ENCODE measurements around the gene FBP1. TPM values are rescaled to one million over a fixed set of nuclear protein-coding genes. Genes with fewer than 3 reads are reported as not detected.

FBP1 gene
- total RNA-seq, 2 experiments from 2014 or later, result 3.0 to 3.6 TPM

DNA sequence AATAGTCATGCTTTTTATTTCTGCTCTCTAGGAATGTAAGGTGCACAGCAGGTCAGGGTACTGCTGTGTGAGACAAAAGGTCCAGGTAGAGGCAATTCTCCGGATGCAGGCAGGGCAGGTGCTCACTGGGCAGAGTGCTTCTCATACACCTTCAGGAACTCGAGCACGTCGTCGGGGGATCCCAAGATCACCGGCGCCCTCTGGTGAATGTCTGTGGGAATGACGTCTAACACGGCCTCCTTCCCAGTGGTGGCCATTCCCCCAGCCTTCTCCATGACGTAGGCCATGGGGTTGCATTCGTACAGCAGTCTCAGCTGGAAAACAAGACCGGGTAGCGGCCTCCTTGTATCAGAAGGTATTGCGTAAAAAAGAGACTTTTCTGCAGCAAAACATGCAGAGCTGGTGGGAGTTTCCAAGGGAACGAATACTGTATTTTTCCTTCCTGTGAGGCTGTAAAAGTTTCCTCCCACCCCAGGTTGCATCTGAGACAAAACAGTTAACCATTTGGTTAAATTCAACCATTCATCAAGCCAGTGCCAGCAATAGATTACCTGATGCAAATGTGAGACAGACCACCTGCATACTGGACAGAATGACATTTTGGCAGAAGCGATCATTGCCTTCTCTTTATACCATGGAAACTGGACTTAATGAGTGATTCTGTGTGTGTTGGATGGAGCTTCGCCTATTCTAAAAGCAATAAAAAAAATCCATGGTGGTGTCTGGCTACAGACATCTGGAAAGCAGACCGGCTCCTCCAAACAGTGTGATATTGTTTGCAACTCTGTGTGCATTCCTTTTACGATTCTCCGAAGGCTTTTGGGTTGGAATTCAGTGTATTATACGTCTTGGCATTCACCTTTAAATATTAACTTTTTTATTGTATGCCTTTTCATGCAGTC is 35.8 kb downstream of the FBP1 start:
- DNase-seq (peak; percentile 38 to 76 (median 56)), ATAC-seq (ENCODE audit: poor library complexity) (peak; percentile 96)
- intact Hi-C loops (cut with DNase I, micrococcal nuclease), result no loop called here
- Mint-ChIP-seq H3K9me3 (no peaks in the 10 kb centered on the region), H3K27ac (no peak overlapping the region), H3K4me3 (no peak overlapping the region), H3K4me1 (ENCODE audit: low read depth) (peaks cover 7% of the 10 kb centered on the region), H3K27me3 (peaks cover 6% of the 10 kb centered on the region), H3K36me3 (ENCODE audit: low read depth) (no peaks in the 10 kb centered on the region)
- Histone ChIP-seq H3K27me3 (ENCODE audit: control insufficient read depth in 1 of 2, insufficient read depth in 2 of 2, low read length in 2 of 2) (no peaks in the 10 kb centered on the region), H3K36me3 (ENCODE audit: insufficient read depth, low read length) (no peaks in the 10 kb centered on the region), H3K27ac (ENCODE audit: low read depth in 1 of 2, low read length in 2 of 2) (no peak overlapping the region), H3K4me1 (ENCODE audit: insufficient read depth, low read length) (peaks cover 5% of the 10 kb centered on the region), H3K4me3 (ENCODE audit: low read length) (no peak overlapping the region), H3K9me3 (ENCODE audit: control insufficient read depth in 1 of 2, insufficient read depth in 1 of 2, low read length in 2 of 2) (no peaks in the 10 kb centered on the region)
- CTCF ChIA-PET, result no interaction called here
- POLR2A ChIA-PET, result no interaction called here
- TF ChIP-seq, protein P1, sequence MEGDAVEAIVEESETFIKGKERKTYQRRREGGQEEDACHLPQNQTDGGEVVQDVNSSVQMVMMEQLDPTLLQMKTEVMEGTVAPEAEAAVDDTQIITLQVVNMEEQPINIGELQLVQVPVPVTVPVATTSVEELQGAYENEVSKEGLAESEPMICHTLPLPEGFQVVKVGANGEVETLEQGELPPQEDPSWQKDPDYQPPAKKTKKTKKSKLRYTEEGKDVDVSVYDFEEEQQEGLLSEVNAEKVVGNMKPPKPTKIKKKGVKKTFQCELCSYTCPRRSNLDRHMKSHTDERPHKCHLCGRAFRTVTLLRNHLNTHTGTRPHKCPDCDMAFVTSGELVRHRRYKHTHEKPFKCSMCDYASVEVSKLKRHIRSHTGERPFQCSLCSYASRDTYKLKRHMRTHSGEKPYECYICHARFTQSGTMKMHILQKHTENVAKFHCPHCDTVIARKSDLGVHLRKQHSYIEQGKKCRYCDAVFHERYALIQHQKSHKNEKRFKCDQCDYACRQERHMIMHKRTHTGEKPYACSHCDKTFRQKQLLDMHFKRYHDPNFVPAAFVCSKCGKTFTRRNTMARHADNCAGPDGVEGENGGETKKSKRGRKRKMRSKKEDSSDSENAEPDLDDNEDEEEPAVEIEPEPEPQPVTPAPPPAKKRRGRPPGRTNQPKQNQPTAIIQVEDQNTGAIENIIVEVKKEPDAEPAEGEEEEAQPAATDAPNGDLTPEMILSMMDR (IDR thresholded peaks at IDR 0.05), result peak; percentile 50

DNA sequence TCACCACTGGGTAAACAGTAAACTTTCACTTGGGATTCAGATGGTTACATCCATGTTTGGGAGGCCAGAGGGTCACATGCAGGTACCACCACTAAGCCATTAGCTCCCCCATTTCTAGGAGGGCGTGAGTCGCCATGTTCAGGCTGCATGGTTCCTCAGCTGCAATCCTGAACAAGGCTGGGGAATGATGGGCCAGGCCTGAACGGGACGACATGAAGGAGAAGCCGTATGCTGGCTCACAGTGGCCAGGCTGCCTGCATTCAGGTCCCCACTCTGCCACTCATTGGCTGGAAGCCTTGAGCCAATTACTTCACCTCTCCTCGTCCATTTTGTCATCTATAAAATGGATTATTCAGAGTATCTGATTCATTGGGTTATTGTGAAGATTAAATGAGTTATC is 36.7 kb downstream of the FBP1 start:
- no peak overlapping the region for H3K4me3 Mint-ChIP-seq
- no peak overlapping the region for H3K4me3 ChIP-seq (ENCODE audit: low read length)
- no peak overlapping the region for H3K27ac Mint-ChIP-seq
- H3K27me3 ChIP-seq (ENCODE audit: control insufficient read depth in 1 of 2, insufficient read depth in 2 of 2, low read length in 2 of 2), result no peaks in the 10 kb centered on the region
- H3K27me3 Mint-ChIP-seq, result peaks cover 6% of the 10 kb centered on the region
- no peak for DNase-seq
- H3K27ac ChIP-seq (ENCODE audit: low read depth in 1 of 2, low read length in 2 of 2), result no peak overlapping the region
- H3K36me3 Mint-ChIP-seq (ENCODE audit: low read depth), result no peaks in the 10 kb centered on the region
- TF ChIP-seq, protein P1 (IDR thresholded peaks at IDR 0.05), result no peak
- intact Hi-C loops (cut with DNase I, micrococcal nuclease), result no loop called here
- H3K4me1 Mint-ChIP-seq (ENCODE audit: low read depth), result peaks cover 7% of the 10 kb centered on the region
- H3K9me3 ChIP-seq (ENCODE audit: control insufficient read depth in 1 of 2, insufficient read depth in 1 of 2, low read length in 2 of 2), result no peaks in the 10 kb centered on the region
- ChIA-PET CTCF (no interaction called here), POLR2A (no interaction called here)
- no peak for ATAC-seq (ENCODE audit: poor library complexity)
- no peaks in the 10 kb centered on the region for H3K9me3 Mint-ChIP-seq
- H3K4me1 ChIP-seq (ENCODE audit: insufficient read depth, low read length), result peaks cover 5% of the 10 kb centered on the region
- H3K36me3 ChIP-seq (ENCODE audit: insufficient read depth, low read length), result no peaks in the 10 kb centered on the region

GRCh38 chr9:94600715-94601114 is 38.6 kb downstream of the FBP1 start:
- intact Hi-C loops (cut with DNase I, micrococcal nuclease), result no loop called here
- Histone ChIP-seq H3K4me1 (ENCODE audit: insufficient read depth, low read length) (peaks cover 5% of the 10 kb centered on the region), H3K9me3 (ENCODE audit: control insufficient read depth in 1 of 2, insufficient read depth in 1 of 2, low read length in 2 of 2) (no peaks in the 10 kb centered on the region), H3K27me3 (ENCODE audit: control insufficient read depth in 1 of 2, insufficient read depth in 2 of 2, low read length in 2 of 2) (no peaks in the 10 kb centered on the region), H3K27ac (ENCODE audit: low read depth in 1 of 2, low read length in 2 of 2) (no peak overlapping the region), H3K4me3 (ENCODE audit: low read length) (no peak overlapping the region), H3K36me3 (ENCODE audit: insufficient read depth, low read length) (no peaks in the 10 kb centered on the region)
- no peaks in the 10 kb centered on the region for H3K9me3 Mint-ChIP-seq
- TF ChIP-seq, protein P1 (IDR thresholded peaks at IDR 0.05), result no peak
- peaks cover 5% of the 10 kb centered on the region for H3K27me3 Mint-ChIP-seq
- no peak overlapping the region for H3K4me3 Mint-ChIP-seq
- CTCF ChIA-PET, result no interaction called here
- no peak overlapping the region for H3K27ac Mint-ChIP-seq
- DNase-seq (no peak), ATAC-seq (ENCODE audit: poor library complexity) (no peak)
- POLR2A ChIA-PET, result no interaction called here
- no peaks in the 10 kb centered on the region for H3K36me3 Mint-ChIP-seq (ENCODE audit: low read depth)
- H3K4me1 Mint-ChIP-seq (ENCODE audit: low read depth), result peaks cover 7% of the 10 kb centered on the region
